GM06990 (cell line): Measurements from ENCODE around the gene RFC2.

Experiments used
- DNase-seq: peaks from one replicate; pipeline ENCODE4 v3.0.0-alpha.2; 2011; ENCODE audit not compliant: insufficient read length; ENCODE audit errors: extremely low read depth
- H3K27me3 ChIP-seq: replicated peaks from 2 replicates; pipeline ENCODE4 v1.6.0; 2011; ENCODE audit warnings: low read length; ENCODE audit not compliant: control insufficient read depth, insufficient read depth
- H3K36me3 ChIP-seq: 2 replicates; pipeline ENCODE4 v1.5.1; 2011; ENCODE audit warnings: low read length; ENCODE audit not compliant: control insufficient read depth, insufficient read depth
- H3K4me3 ChIP-seq: replicated peaks from 2 replicates; pipeline ENCODE4 v1.5.1; 2011; ENCODE audit warnings: low read depth, mild to moderate bottlenecking, control low read depth, low read length
- CTCF ChIP-seq: IDR thresholded peaks from 2 replicates; pipeline ENCODE4 v1.5.1; 2011; ENCODE audit warnings: low read length, control low read depth, mild to moderate bottlenecking, inconsistent platforms; ENCODE audit not compliant: insufficient read depth, poor library complexity, severe bottlenecking

Gene RFC2

GRCh38 chr7:74290553-74290950, 36.4 kb upstream of the RFC2 start:
- no peak for TF ChIP-seq CTCF
- H3K27me3 ChIP-seq, result no peaks in the 10 kb centered on the region
- no peak for DNase-seq
- H3K36me3 ChIP-seq, result no peaks in the 10 kb centered on the region; the same call in 1 of the 2 replicates
- peak overlapping the region; percentile 86 for H3K4me3 ChIP-seq

GRCh38 chr7:74289659-74290552, 35.7 kb upstream of the RFC2 start:
- Histone ChIP-seq H3K27me3 (no peaks in the 10 kb centered on the region), H3K36me3 (no peaks in the 10 kb centered on the region; the same call in 1 of the 2 replicates), H3K4me3 (peak overlapping the region; percentile 86)
- TF ChIP-seq CTCF, result no peak
- peak; percentile 59 for DNase-seq

GRCh38 chr7:74289018-74289658, 34.9 kb upstream of the RFC2 start, which contains the start of gene CLIP2:
TSS of gene CLIP2 (plus strand) at chr7:74289407. CDS start at chr7:74317547, 28,140 bp downstream.
- Histone ChIP-seq H3K27me3 (no peaks in the 10 kb centered on the region), H3K36me3 (no peaks in the 10 kb centered on the region), H3K4me3 (peak within 1 kb of the TSS; percentile 86)
- DNase-seq, result peak; percentile 83
- TF ChIP-seq CTCF, result no peak

- TF ChIP-seq CTCF, result no peak
- Histone ChIP-seq H3K4me3 (peak overlapping the region; percentile 84), H3K27me3 (no peaks in the 10 kb centered on the region), H3K36me3 (no peaks in the 10 kb centered on the region)
- DNase-seq, result peak; percentile 50
These were observed 34.1 kb upstream of the RFC2 start for GRCh38 chr7:74288034-74288881.

DNA sequence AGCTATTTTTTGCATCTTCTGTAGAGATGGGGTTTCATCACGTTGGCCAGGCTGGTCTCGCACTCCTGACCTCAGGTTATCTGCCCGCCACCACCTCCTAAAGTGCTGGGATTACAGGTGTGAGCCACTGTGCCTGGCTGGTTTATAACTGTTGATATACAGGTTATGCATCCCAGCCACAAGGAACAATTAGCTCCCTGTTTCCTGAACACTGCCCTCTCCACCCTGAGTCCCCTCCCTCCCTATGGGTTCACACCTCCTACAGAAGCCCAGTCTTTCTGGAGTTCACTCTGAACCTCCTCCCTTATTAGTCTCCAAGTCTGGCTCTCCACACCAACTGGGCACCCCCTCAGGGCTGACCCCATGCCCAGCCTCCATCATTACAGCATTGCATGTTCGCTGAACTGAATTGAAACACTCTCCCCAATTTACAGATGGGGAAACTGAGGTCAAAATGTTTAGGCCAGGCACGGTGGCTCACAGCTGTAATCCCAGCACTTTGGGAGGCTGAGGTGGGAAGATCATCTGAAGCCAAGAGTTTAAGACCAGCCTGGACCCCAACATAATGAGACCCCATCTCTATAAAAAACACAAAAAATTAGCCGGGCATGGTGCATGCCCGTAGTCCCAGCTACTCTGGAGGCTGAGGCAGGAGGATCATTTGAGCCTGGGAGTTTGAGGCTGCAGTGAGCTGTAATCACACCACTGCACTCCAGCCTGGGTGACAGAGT, 33.3 kb upstream of the RFC2 start:
- peak overlapping the region; percentile 84 for H3K4me3 ChIP-seq
- no peak for DNase-seq
- no peaks in the 10 kb centered on the region for H3K36me3 ChIP-seq
- no peak for TF ChIP-seq CTCF
- no peaks in the 10 kb centered on the region for H3K27me3 ChIP-seq
